ENCODE data around the gene MED28.

MED28 gene

GRCh38 chr4:17682222-17682566 lies 67.8 kb downstream of the MED28 start:
- Histone ChIP-seq H3K9me3 (replicated peaks in 1 of 2; ENCODE audit: control insufficient read depth in 2 of 2, insufficient read depth in 1 of 2, low read depth in 1 of 2, low read length in 2 of 2) (no peaks in the 10 kb centered on the region), H3K4me2 (ENCODE audit: insufficient read depth, low read length, poor library complexity, severe bottlenecking) (no peak overlapping the region), H2BK15ac (ENCODE audit: low read length) (no peak overlapping the region), H3K4me1 (ENCODE audit: control insufficient read depth in 2 of 2, insufficient read depth in 1 of 2, low read depth in 1 of 2, low read length in 2 of 2) (no peaks in the 10 kb centered on the region), H3K27ac (replicated peaks; ENCODE audit: low read length) (no peak overlapping the region), H3K14ac (ENCODE audit: low read length) (no peak overlapping the region), H3K18ac (ENCODE audit: low read length) (no peak overlapping the region), H3K36me3 (replicated peaks in 1 of 2; ENCODE audit: control insufficient read depth in 2 of 2, insufficient read depth in 2 of 2, low read length in 2 of 2) (no peaks in the 10 kb centered on the region), H3K79me1 (ENCODE audit: low read depth, low read length) (no peaks in the 10 kb centered on the region), H3K4me3 (ENCODE audit: low read length in 2 of 2) (no peak overlapping the region), H2AK5ac (ENCODE audit: low read depth, low read length) (no peak overlapping the region), H2BK5ac (ENCODE audit: low read length) (no peak overlapping the region), H3K27me3 (ENCODE audit: control insufficient read depth in 3 of 3, insufficient read depth in 3 of 3, low read depth in 1 of 3, low read length in 3 of 3) (peaks cover 0 to 3% (median 0%) of the 10 kb centered on the region in 3 experiments), H4K91ac (ENCODE audit: low read depth, low read length, poor library complexity) (no peak overlapping the region), H3K4ac (ENCODE audit: low read length) (no peak overlapping the region), H3K23ac (ENCODE audit: low read depth, low read length, poor library complexity) (no peak overlapping the region), H3K9ac (ENCODE audit: low read depth, low read length, poor library complexity) (no peak overlapping the region), H4K8ac (ENCODE audit: low read depth, low read length) (no peak overlapping the region), H2BK120ac (ENCODE audit: low read depth, low read length) (no peak overlapping the region), H2AFZ (ENCODE audit: low read length) (no peak overlapping the region), H2BK12ac (ENCODE audit: low read length) (no peak overlapping the region)
- DNase-seq (ENCODE audit: low spot score) = no peak
- WGBS, 2 donors (ENCODE audit: extremely low coverage in 2 of 2, insufficient read length in 2 of 2, insufficient replicate concordance in 1 of 2) = no CpG with 5 or more reads among the region's 2 CpGs
